GM21723 (cell line): Measurements from ENCODE around the gene PNISR.

ENCODE experiments used
- ATAC-seq: cut with Tn5 transposase; IDR thresholded peaks from one replicate; pipeline ENCODE4 v1.9.1; 2021; ENCODE audit warnings: mild to moderate bottlenecking, moderate library complexity; ENCODE audit not compliant: unreplicated experiment

The PNISR gene

DNA sequence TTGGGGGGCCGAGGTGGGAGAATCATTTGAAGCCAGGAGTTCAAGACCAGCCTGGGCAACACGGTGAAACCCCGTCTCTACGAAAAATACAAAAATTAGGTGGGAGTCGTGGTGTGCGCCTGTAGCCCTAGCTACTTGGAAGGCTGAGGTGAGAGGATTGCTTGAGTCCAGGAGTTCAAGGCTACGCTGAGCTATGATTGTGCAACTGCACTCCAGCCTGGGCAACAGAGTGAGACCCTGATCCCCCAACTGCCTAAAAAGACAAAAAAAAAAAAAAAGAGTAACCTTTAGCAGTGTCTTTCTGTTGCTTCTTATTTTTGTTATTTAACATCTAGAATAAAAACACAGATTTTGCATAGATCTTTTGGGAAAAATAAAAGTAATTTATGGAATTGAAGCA is 18.0 kb downstream of the PNISR start:
- ATAC-seq = no peak

DNA sequence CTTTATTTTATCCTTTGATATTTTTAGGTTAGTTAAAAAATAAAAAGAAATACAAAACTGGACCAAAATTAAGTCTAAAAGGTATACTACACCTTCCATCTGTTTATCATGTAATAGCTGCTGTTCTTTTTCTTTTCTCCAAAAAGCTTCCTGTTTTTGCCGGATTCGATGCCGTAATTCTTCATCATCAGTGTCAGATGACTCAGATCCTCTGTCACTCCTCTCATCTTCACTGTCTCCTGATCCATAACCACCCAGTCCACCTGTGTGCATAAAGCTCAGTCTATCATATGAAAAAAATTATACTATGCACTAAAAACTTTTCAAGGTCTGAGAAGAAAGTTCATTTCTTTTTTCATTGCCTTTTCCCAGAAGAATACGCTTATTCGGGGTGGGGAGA is 22.7 kb downstream of the PNISR start:
- ATAC-seq = no peak

DNA sequence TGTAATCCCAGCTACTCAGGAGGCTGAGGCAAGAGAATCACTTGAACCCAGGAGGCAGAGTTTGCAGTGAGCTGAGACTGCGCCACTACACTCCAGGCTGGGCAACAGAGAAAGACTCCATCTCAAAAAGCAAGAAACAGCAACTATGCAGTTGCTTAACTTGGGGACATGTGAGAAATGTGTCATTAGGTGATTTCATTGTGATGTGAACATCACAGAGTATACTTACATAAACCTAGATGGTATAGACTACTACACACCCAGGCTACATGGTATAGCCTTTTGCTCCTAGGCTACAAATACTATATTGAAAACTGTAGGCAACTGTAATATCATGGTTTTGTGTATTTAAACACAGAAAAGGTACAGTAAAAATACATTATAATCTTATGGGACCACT is 27.8 kb downstream of the PNISR start:
- ATAC-seq = no peak

DNA sequence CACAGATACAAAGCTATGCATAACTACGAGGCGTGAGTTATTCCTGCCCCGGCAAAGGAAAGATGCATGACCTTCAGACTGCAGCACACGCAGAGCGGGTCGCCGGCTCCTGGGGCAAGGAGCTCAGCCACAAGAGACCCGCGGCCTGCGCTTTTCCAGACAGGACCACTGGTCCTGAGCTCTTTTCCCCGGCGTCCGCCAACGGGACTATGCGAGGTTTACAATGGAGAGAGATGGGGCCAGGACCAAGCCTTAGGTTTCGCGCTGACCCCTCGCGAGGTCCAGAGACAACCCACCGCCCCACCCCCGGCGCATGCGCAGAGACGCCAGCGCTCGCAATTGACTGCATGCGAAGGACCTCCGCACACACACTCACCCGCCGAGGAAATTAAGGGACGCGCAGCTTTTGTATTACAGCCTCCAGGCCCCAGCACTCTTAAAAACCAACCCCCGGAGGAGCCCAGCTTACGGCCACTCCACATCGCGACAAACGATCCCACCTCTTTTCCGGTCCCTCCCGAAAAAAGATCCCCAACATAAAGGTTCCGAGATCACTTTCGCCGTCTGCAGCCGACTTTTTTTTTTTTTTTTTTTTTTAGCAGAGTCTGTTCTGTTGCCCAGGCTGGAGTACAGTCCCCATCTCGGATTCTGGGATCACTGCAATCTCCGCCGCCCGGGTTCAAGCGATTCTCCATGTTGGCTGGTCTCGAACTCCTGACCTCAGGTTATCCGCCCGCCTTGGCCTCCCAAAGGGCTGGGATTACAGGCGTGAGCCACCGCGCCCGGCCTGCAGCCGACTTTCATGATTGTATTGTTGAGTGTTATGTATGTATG is 31.2 kb downstream of the PNISR start, which contains the start of gene COQ3:
COQ3 (minus strand) TSS at position 498 of the 834 bp plus-strand sequence; CDS start at position 482, 16 bp downstream.
- ATAC-seq = peak; percentile 80

DNA sequence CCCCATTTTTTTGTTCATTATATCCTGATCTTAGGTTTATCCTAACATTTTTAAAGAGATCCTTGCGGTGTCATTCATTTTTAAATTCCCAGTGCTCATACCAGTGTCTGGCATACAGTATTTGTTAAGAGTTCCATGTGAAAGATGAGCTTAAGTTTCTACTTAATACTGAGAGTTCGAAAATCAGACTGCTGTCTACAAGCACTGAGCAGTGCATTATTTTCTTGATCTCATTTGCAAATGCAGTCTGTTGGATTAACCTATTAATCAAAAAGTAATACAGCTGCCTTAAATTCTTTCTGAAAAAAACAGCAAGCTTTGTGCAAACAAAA is 31.8 kb downstream of the PNISR start:
- ATAC-seq = peak; percentile 33

DNA sequence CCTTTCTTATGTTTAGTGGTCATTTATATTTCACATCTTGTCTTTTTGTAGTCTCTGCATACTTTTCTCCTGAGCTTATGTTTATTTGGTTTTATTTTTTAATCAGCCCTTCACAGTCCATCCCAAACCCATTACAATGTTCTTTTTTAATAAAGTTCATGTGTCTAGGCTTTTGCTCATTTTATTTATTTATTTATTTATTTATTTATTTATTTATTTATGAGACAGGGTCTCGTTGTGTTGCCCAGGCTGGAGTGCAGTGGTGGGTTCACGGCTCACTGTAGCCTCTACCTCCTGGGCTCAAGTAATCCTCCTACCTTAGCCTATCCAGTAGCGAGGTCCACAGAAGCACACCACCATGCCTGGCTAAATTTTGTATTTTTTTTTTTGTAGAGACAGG is 34.2 kb downstream of the PNISR start:
- ATAC-seq = no peak

DNA sequence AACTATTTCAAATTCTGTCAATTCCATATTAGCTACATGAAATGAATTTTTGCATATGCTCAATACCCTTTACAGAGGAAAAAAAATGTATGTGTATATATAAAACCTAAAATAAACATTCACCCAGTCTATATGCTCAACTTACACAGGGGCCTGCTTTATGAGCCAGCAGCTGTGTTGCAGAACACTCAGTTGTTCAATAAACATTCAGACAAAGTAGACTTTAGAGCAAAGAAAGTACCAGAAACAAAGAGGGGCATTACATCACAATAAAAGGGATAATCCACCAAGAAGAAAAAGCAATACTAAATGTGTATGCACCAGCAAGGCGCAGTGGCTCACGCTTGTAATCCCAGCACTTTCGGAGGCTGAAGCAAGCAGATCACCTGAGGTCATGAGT is 40.6 kb downstream of the PNISR start:
- no peak for ATAC-seq

DNA sequence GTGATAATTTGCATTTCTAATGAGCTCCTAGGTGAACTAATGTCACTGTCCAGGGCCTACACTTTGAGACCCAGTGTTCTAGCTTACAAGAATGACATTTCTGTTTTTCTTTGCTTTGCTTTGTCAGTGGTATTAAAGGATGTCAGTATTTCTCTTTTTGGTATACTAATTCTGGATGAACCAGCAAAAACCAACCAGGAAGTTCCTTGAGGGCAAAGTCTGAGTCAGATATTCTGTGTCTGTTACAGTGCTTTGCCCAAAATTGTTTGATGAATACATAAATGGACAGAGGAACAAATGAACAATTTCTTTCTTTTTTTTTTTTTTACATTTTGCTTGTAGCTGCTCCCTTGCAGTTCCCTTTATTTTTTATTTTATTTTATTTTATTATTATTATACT is 46.5 kb downstream of the PNISR start:
- no peak for ATAC-seq

DNA sequence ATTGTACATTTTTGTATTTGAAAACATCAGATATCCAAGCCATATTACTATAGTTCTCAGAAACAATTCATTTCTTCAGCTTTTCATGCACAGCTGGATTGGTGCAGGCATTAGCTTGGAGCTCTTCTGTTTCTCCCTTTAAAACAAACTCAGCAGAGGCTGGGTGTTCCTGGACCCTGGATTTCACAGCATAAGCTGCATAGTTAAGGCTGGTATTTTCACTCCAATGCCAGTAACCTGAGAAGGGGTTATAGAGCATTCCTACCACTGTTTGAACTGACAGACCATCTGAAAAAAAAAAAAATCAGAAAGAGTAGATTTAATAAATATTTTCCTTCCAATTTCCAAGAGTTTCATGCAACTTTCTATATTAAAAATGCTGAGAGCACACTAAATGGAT is 55.6 kb downstream of the PNISR start:
- no peak for ATAC-seq

DNA sequence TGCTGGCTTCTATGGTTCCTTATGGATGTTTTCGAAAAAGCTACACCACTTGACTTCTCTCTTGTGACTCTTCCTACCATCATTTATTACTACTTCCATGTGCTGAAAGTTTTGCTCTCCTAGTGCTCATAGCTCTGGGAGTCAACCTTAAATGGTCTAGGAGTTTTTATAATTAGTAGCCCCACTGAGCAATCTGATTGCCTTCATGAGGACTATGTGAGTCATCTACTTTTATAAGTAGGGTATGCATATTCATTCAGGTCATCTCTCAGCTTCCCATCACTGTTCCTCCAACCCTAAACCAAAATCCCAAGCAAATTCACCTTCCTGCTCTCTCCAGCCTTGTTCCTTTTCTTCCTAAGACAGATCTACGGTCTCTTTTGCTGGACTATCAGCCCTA is 58.3 kb downstream of the PNISR start:
- ATAC-seq = no peak

DNA sequence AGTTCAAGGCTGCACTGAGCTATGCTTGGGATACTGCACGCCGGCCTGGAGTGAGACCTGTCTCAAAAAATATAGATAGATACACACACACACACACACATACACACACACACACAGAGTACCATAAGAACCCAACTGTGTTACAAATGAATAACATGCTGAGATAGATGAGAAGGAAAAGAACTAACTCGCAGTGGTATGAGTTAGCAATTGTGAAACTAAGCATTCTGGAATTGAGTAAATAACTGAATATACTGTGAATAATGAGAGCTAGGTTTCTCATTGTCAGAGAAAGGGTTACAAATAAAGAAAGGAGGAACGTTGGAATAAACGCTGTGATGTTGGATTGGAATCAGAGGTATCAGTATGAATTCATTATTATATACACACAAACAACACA is 61.1 kb downstream of the PNISR start:
- ATAC-seq = peak; percentile 92

DNA sequence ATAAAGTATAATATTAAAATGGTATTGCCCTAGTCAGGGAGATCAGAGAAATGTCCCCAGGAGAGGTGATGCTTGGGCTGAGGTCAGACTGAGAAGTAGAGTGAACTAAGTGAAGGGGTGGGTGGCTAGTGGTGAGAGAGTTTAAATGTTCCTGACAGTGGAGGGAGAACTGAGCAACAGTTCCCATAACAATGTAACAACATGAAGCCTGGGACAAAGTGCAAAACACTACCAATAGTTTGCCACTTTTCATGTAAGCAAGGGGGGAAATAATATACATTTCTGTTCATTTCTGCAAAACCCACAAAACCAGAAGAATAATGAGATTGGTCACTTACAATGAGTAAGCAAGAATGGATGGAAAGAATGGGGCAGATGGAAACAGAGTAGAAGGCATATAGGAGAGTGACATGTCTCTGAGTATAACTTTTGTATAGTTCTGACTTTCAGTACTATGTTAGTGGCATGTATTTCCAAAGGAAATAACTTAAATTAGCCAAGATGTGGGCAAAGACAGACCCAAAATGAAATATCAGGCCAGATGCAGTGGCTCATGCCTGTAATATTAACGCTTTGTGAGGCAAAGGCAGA is 62.3 kb downstream of the PNISR start:
- ATAC-seq = no peak

DNA sequence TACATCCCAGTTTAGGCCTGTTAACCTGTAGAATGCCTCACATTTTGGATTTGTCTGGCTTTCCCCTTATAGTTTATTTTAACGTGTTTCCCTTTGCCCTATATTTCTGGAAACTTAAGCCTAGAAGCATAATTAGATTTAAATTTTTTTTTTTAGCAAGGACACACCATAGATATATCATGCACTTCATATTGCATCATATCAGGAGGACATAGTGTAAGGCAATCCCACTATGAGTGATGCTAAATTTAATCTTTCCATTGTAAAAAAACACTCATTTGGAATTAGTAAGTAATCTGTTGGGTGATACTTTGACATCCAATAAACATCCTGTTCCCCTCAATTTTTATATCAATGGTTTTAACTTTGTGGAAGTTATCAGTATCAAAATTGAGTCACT is 65.3 kb downstream of the PNISR start:
- ATAC-seq = no peak

DNA sequence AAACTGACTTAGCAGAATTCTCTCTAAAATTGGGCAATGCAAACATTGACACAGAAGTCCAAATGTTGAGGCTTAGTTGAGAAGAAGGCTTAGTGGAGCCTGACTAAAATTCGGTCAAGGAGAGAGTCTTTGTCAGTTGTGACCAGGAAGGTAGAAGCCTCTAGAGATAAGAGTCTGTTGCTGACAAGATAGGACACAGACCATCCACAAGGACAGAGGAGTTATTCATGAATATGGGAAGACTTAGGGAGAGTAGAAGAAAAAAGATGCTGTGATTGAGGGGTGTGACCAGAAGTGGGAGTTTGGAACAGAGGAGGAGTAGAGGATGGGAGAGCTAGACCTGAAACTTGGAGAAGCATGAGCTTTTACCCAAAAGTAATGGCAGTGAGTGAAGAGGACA is 68.5 kb downstream of the PNISR start:
- ATAC-seq = no peak

DNA sequence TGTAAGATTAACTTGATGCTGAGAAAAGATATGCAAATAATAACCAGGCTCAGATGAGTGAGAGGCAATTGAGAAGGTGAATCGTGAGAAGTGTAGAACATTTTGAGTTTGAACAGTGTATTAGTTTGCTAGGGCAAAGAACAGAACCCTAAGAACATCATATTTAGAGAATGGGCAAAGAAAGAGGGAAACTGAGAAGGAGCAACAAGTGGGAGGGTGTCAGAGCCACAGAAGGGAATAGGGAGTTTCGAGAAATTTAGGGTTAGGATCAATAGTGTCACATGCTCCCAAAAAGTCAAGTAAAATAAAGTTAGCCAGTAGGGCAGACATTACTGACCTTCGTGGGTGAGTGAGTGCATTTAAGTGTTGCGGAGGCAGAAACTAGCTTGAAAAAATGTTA is 70.1 kb downstream of the PNISR start:
- no peak for ATAC-seq

DNA sequence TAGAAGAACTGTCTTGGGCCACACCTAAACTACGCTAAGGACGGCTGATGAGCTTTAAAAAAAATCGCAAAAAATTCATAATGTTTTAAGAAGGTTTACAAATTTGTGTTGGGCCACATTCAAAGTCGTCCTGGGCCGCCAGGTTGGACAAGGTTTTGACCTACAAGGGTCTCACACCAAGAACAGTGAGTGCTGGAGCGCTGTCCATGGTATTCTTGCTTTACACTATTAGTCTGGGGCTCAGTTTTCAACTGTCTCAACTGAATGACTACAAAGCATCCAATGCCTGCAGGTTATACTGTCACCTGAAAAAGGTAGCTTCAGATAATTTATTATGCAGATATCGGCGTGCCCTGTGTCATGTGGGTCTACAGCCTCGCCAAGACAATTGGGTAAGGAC is 72.0 kb downstream of the PNISR start:
- no peak for ATAC-seq

DNA sequence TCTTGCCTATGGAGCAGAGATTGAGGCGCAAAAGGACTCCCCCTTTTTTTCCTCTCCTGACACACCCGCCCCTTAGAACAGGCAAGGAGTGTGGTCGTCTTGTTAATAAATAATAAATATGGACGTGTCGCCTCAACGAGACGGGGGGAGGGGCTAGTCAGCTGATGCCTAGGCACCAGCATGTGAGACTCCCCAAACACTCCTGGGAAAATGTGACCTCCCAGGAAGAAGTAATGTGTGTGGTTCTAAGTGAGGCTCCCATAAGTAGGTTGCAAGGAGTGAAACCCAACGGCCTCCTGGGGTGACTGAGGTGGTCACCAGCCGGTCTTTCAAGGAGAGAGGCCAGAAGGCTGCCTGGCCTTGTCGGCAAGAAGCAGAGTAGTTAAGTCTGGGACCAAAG is 74.5 kb downstream of the PNISR start:
- ATAC-seq = no peak

DNA sequence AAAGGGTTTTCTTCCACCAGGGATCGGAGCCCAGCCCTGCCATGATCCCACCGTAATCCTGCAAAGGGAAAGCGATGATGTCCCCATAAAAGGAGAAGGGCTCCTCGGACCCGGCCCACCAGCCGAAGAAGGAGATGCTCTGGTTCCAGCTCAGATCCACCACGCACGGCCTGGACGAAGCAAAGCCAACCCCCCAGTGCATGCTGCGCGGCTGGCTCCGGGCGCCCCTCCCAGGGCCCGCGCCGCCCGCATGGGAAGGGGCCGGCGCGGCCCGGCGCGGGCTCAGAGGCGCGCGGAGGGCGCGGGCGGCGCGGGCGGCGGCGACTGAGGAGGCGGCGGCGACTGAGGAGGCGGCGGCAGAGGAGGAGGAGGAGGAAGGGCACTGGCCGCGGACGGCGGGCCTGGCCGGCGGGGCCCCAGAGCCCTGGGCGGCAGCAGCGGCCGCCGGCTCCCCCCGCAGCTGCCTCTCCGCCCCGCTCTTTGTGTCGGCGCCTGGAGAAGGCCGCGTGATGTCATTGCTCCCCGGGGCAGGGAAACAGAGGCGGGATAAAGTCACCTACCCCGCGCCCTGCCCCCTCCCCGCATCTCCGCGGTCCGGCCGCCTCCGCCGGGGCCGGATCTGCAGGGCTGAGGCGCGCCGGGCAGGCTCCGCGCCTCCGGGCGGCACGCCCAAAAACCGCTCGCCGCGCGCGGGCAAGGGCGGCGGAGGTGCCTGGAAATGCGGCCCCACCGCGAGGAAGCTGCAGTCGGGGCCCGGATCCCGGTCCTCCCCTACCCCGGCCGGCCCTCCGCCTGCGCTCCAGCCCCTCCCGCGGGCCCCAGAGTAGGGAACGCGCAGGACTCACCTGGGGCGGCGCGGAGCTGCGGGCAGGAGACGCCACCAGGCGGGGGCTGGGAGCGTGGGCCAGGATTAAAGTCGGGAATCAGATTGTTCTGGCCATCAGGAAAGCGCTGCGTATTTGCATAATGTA is 75.7 kb downstream of the PNISR start, which contains the start of gene FAXC:
FAXC (minus strand) TSS at position 504 of the 971 bp plus-strand sequence; CDS start at position 202, 302 bp downstream.
- ATAC-seq = peak; percentile 65

DNA sequence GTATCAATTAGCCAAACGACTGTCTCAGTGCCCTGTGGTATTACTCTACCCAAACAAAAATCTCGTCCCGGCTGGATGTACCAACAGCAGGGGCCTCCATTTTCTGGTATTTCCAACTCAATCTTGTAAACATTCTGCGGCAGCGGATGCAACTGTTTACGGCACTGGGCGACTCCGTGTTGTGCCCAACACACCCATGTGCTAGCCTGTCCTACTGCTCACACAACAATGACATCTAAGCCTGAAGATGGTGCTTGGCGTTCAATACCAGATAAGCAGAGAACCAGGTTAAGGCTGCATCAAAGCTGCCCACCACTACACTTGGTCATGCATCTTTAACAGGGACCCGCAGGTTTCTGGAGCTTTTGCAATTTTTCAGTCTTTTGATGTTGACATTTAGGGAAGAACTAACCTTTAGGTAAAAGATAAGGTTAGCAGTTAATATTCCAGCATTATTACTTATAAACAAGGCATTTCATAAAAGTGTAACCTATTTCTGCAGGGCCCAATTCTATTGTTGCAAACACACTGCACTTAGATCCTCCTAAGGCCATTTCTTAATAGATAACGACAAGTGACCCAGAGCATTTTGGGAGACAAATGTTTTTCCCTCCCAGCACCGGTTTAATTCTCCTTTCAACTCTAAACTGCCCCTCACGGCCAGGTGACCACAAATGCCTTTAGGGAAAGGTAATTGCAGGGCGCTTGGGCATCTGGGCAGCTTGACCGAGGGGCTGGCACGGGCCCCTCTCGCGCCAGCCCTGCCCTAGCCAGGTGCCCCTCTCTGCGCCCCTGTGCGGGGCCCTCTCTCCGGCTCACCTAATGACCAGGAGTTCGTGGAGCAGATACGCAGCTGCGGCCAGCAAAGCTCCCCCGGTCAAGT is 76.6 kb downstream of the PNISR start:
- no peak for ATAC-seq
